Measurements from ENCODE around the gene STK17A.

GRCh38 chr7:43612128-43612527 is 29.2 kb downstream of the STK17A start:
- TF ChIP-seq CTCF (conservative IDR thresholded peaks at IDR 0.05; ENCODE audit: low read length) (no peak), EZH2phosphoT487 (IDR thresholded peaks at IDR 0.05; ENCODE audit: borderline replicate concordance, low read depth, low read length) (no peak)
